ENCODE data around the gene SIAH2. TPM values are rescaled to one million over a fixed set of nuclear protein-coding genes. Genes with fewer than 3 reads are reported as not detected.
A peak's percentile ranks its signal among the peaks of the same experiment; 100 is the strongest.
"Not testable (repeated sequence)": the region's sequence is repeated elsewhere in the genome, so short reads cannot be mapped to it uniquely, and the experiment has no call there.

The SIAH2 gene
- total RNA-seq (10 to 100 TPM; 16.9 to 18.4 TPM), polyA plus RNA-seq (10 to 100 TPM; 10.9 to 20.5 (median 20.3) TPM), total RNA-seq (29.0 to 139 (median 48.2) reads per million in 6 experiments)

DNA sequence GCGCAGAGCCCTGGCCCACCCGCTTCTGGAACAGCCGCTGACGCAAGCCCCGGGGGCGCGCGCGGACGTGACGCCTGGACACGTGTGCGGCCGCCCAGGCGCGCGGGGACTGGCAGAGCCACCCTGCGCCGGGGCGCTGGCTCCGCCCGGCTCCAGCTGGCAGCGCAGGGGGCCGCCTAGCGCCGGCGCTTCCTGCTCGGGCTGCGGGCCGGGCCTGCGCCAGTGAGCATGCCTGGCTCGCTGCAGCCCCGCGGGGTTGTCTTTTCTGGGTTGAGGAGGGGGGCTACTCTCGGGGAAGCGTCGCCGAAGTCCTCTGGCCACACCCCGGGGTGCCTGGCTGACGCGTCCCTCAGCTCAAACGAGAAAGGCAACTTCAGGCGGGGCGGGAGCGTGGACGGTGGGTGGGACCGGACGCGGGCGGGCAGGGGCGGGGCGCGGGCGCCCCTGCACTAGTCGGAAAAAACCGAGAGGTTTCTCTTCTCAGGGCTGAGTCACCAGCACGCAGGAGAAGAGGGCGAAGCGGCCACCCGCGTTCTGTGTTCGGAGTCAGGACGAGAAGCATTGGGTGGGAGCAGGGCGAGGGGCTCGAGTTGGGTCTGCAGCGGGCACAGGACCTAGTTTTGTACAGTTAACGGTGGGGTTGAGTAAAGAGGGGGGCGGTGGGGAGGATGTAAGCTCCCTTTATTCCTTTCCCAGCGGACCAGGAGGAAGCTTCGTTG is at the start of gene SIAH2:
TSS of gene SIAH2 (minus strand) at position 48 of the 719 bp plus-strand sequence. CDS start 320 bp downstream, outside the sequence.
- H3K9me3 Mint-ChIP-seq = no peaks in the 10 kb centered on the region
- H3K27me3 Mint-ChIP-seq = no peaks in the 10 kb centered on the region
- DNase-seq (peak; percentile 89 to 96 (median 93)), ATAC-seq (peak; percentile 82 to 86)
- peaks cover 0 to 3% (median 0%) of the 10 kb centered on the region in 3 donors for H3K36me3 Mint-ChIP-seq
- peaks cover 14 to 53% (median 47%) of the 10 kb centered on the region in 4 donors for H3K4me1 Mint-ChIP-seq
- peak within 1 kb of the TSS; percentile 94 to 100 (median 99) for H3K4me3 Mint-ChIP-seq
- POLR2A ChIA-PET = interaction anchor here (0.6 to 4.1 kb wide), 24 partner anchors 8 to 1505 kb away, joined by 3 to 55 read pairs (median 6); partner anchors contain the start of genes EIF2A, ERICH6, MBNL1 and MED12L
- peak within 1 kb of the TSS; percentile 98 to 100 (median 100) for H3K27ac Mint-ChIP-seq

DNA sequence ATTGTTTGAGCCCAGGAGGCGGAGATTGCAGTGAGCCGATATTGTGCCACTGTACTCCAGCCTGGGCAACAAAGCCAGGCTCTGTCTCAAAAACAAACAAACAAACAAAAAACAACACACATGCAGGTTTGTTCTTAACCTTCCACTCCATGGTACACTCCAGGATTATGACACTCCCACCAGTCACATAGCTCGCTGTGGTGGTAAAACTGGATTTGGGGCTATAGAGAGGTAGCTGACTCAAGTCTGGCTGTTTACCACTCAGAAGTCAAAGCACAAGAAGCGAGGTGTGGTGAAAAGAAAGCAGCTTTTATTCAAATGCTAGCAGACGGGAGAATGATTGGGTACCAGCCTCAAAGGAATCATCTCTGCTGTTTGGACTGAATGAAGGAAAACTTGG is 49.0 kb upstream of the SIAH2 start:
- Mint-ChIP-seq H3K27ac (no peak overlapping the region), H3K4me3 (no peak overlapping the region), H3K9me3 (peaks cover 0 to 2% (median 0%) of the 10 kb centered on the region in 9 donors), H3K27me3 (peaks cover 5 to 14% (median 9%) of the 10 kb centered on the region in 5 donors), H3K4me1 (no peaks in the 10 kb centered on the region), H3K36me3 (no peaks in the 10 kb centered on the region)
- DNase-seq = no peak
- no peak for ATAC-seq
- POLR2A ChIA-PET = no interaction called here

DNA sequence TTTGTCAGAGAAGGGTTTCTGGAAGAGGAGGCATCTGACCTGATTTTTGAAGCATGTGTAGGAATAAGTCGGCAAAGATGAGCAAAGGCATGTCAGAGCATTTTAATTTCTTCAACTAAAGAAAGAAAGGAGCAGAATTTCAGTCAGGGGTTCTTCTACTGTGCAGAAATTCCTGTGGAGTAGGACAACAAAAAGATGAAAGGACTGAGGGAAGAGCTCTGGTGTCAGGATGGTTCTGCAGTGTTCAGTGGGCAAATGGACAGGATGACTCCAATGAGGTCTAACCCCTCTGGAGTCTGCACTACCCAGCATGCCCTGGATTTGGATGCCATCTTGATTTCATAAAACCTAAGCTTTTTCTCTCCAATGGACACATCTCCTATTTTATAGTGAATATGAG is 47.7 kb upstream of the SIAH2 start:
- Mint-ChIP-seq H3K4me3 (no peak overlapping the region), H3K9me3 (no peaks in the 10 kb centered on the region), H3K36me3 (no peaks in the 10 kb centered on the region), H3K27me3 (peaks cover 5 to 14% (median 9%) of the 10 kb centered on the region in 5 donors), H3K4me1 (no peaks in the 10 kb centered on the region), H3K27ac (no peak overlapping the region)
- DNase-seq (no peak), ATAC-seq (no peak)
- POLR2A ChIA-PET = interaction anchor here (0.7 kb wide), 1 partner anchor 39 kb away, joined by 3 read pairs; no protein-coding TSS in a partner anchor

DNA sequence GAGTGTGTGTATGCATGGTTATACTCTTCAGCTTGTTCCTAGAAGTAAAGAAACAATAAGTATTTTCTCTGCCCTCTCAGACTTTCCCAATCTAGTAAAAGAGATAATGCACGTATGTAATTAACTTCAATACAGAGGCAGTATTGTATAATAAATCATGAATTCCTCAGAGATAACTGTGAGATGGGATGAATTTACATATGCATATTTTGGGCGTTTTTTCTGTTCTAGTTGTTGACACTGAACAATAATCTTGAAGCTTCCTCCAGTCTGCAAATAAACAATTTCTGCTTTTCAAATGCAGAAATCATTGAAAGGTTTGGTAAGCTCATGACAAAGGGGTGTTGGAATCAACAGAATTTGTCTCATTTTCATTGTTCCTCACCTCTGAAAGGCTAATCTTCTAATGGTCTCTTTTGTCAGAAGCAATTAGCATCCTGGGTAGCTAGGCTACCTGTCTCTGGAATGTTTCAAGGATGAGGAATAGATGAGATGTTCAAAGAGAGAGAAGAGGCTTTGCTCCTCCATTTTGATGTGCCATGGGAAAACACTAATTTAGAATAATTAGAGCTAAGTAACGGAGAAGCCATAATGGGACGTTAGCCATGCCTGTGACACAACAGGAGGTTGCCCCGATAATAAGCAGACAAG is 43.3 kb upstream of the SIAH2 start:
- POLR2A ChIA-PET = no interaction called here
- DNase-seq (no peak), ATAC-seq (no peak)
- H3K27ac Mint-ChIP-seq = no peak overlapping the region
- no peaks in the 10 kb centered on the region for H3K36me3 Mint-ChIP-seq
- H3K9me3 Mint-ChIP-seq = no peaks in the 10 kb centered on the region
- H3K4me1 Mint-ChIP-seq = no peaks in the 10 kb centered on the region
- H3K4me3 Mint-ChIP-seq = no peak overlapping the region
- H3K27me3 Mint-ChIP-seq = peaks cover 0 to 5% (median 1%) of the 10 kb centered on the region in 5 donors

- DNase-seq (no peak), ATAC-seq (no peak)
- Mint-ChIP-seq H3K27ac (no peak overlapping the region), H3K9me3 (no peaks in the 10 kb centered on the region), H3K4me3 (no peak overlapping the region), H3K27me3 (peaks cover 0 to 10% (median 2%) of the 10 kb centered on the region in 5 donors), H3K36me3 (no peaks in the 10 kb centered on the region), H3K4me1 (no peaks in the 10 kb centered on the region)
- POLR2A ChIA-PET = interaction anchor here (0.6 kb wide), 1 partner anchor 44 kb away, joined by 3 read pairs; no protein-coding TSS in a partner anchor
These were observed 42.4 kb upstream of the SIAH2 start for GRCh38 chr3:150805354-150805753.

- Mint-ChIP-seq H3K27ac (peak overlapping the region in 1 of 10 donors; percentile 12), H3K4me3 (no peak overlapping the region), H3K36me3 (no peaks in the 10 kb centered on the region), H3K9me3 (no peaks in the 10 kb centered on the region), H3K4me1 (peaks cover 0 to under 1% (median under 1%) of the 10 kb centered on the region in 4 donors), H3K27me3 (peaks cover 1 to 13% (median 4%) of the 10 kb centered on the region in 5 donors)
- no peak for ATAC-seq
- DNase-seq = no peak
- POLR2A ChIA-PET = no interaction called here
These were observed 40.5 kb upstream of the SIAH2 start for GRCh38 chr3:150803440-150803985.

- Mint-ChIP-seq H3K9me3 (no peaks in the 10 kb centered on the region), H3K4me3 (no peak overlapping the region), H3K27ac (no peak overlapping the region), H3K27me3 (peaks cover 3 to 19% (median 6%) of the 10 kb centered on the region in 5 donors), H3K36me3 (no peaks in the 10 kb centered on the region), H3K4me1 (peaks cover 0 to 5% (median 2%) of the 10 kb centered on the region in 4 donors)
- no peak for DNase-seq
- no peak for ATAC-seq
- POLR2A ChIA-PET = no interaction called here
These were observed 37.8 kb upstream of the SIAH2 start for GRCh38 chr3:150800722-150801121.

- ATAC-seq = no peak
- peaks cover 0 to 5% (median 2%) of the 10 kb centered on the region in 4 donors for H3K4me1 Mint-ChIP-seq
- H3K27ac Mint-ChIP-seq = peak overlapping the region in 1 of 10 donors; percentile 21
- no peak overlapping the region for H3K4me3 Mint-ChIP-seq
- no peaks in the 10 kb centered on the region for H3K36me3 Mint-ChIP-seq
- H3K9me3 Mint-ChIP-seq = no peaks in the 10 kb centered on the region
- DNase-seq = no peak
- POLR2A ChIA-PET = no interaction called here
- peaks cover 3 to 19% (median 6%) of the 10 kb centered on the region in 5 donors for H3K27me3 Mint-ChIP-seq
These were observed 35.2 kb upstream of the SIAH2 start for GRCh38 chr3:150798122-150798618.

DNA sequence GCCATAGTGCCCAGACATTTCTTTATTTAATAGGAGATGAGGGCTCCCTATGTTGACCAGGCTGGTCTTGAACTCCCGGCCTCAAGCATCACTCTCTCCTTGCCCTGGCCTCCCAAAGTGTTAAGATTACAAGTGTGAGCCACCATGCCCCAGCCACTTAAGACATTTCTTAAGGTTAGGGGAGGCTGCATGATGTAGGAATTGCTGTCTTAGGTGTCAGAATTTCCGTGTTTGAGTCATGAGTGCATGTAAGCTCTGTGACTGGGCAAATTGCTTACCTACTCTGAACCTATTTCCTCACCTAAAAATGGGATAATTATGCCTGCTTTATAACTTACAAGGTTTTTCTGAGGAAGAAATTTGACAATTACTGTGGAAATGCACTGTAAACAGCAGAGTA is 34.2 kb upstream of the SIAH2 start:
- Mint-ChIP-seq H3K4me3 (no peak overlapping the region), H3K4me1 (peaks cover 0 to 5% (median 2%) of the 10 kb centered on the region in 4 donors)
- no peak for DNase-seq

DNA sequence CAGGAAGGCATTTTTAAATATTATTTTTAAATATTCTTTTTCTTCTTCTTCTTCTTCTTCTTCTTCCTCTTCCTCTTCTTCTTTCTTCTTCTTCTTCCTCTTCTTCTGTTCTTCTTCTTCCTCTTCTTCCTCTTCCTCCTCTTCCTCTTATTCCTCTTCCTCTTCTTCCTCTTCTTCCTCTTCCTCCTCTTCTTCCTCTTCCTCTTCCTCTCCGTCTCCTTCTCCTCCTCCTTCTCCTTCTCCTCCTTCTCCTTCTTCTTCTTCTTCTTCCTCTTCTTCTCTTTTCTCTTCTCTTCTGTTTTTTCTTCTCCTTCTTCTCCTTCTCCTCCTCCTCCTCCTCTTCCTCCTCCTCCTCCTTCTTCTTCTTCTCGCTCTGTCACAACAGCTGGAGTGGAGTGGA is 33.6 kb upstream of the SIAH2 start:
- Mint-ChIP-seq H3K27me3 (peaks cover 3 to 19% (median 6%) of the 10 kb centered on the region in 5 donors), H3K4me3 (peak overlapping the region in 1 of 10 donors; percentile 21), H3K27ac (peak overlapping the region in 1 of 10 donors; percentile 43)
- H3K4me1 Mint-ChIP-seq, H3K36me3 Mint-ChIP-seq, POLR2A ChIA-PET, H3K9me3 Mint-ChIP-seq, DNase-seq, ATAC-seq: not testable (repeated sequence)

More for the DNA sequence above, 34.2 kb upstream of the SIAH2 start:
- Mint-ChIP-seq H3K27me3 (peaks cover 3 to 19% (median 6%) of the 10 kb centered on the region in 5 donors), H3K36me3 (no peaks in the 10 kb centered on the region), H3K9me3 (no peaks in the 10 kb centered on the region), H3K27ac (no peak overlapping the region)
- ATAC-seq = no peak
- POLR2A ChIA-PET = no interaction called here

GRCh38 chr3:150793641-150794040 is 30.7 kb upstream of the SIAH2 start:
- ATAC-seq = no peak
- Mint-ChIP-seq H3K27ac (no peak overlapping the region), H3K27me3 (peaks cover 2 to 10% (median 6%) of the 10 kb centered on the region in 5 donors), H3K9me3 (no peaks in the 10 kb centered on the region), H3K4me3 (no peak overlapping the region), H3K4me1 (peaks cover 0 to 5% (median 2%) of the 10 kb centered on the region in 4 donors), H3K36me3 (no peaks in the 10 kb centered on the region)
- POLR2A ChIA-PET = interaction anchor here (0.7 kb wide), 1 partner anchor 32 kb away, joined by 3 read pairs; no protein-coding TSS in a partner anchor
- DNase-seq = no peak

DNA sequence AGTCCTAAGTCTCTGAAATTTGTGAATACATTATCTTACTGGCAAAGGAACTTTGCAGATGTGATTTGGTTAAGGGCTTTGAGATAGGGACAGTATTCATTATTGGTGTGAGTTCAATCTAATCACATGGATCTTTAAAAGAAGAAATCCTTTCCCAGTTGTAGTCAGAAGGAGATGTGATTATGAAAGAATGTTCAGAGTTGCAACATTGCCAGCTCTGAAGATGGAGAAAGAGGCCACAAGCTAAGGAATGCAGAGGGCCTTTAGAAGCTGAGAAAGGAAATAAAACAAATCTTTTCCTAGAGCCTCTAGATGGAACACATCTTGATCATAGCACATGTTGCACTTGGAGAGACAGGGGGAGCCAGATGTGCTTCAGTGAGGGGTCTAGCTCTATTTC is 27.7 kb upstream of the SIAH2 start:
- no peak overlapping the region for H3K27ac Mint-ChIP-seq
- H3K9me3 Mint-ChIP-seq = no peaks in the 10 kb centered on the region
- peaks cover 0 to 6% (median 3%) of the 10 kb centered on the region in 4 donors for H3K4me1 Mint-ChIP-seq
- no peaks in the 10 kb centered on the region for H3K36me3 Mint-ChIP-seq
- H3K27me3 Mint-ChIP-seq = peaks cover 0 to 8% (median 6%) of the 10 kb centered on the region in 5 donors
- POLR2A ChIA-PET = interaction anchor here (2.8 kb wide), 1 partner anchor 28 kb away, joined by 11 read pairs; the partner anchor contains the start of gene SIAH2
- DNase-seq (no peak), ATAC-seq (no peak)
- no peak overlapping the region for H3K4me3 Mint-ChIP-seq
